Activated naive CD4-positive, alpha-beta T cell treated with anti-CD3 and anti-CD28 coated beads, Interleukin-2, amount 10 ng/mL, durations not matched to agents 7 days and 5 days (primary cell): ENCODE data around the gene RNU1-2.
A peak's percentile ranks its signal among the peaks of the same experiment; 100 is the strongest.
"Not testable (repeated sequence)": the region's sequence is repeated elsewhere in the genome, so short reads cannot be mapped to it uniquely, and the experiment has no call there.

Experiments used
- CTCF ChIA-PET: fragments of 350-600 bp; sonication (Branson Sonifier 250); formaldehyde crosslinking; loops from one replicate; lab custom pipeline; 2021; ENCODE audit warnings: antibody characterized with exemption; lab: Charles Lee
- DNase-seq: peaks from one replicate; pipeline ENCODE4 v3.0.0-alpha.2; 2020
- H3K27ac Mint-ChIP-seq: one replicate; pipeline ENCODE4 v1.8.0; 2021; ENCODE audit warnings: mild to moderate bottlenecking, moderate library complexity, mixed read lengths
- H3K27me3 Mint-ChIP-seq: one replicate; pipeline ENCODE4 v1.8.0; 2021; ENCODE audit warnings: mild to moderate bottlenecking, mixed read lengths
- H3K36me3 Mint-ChIP-seq: one replicate; pipeline ENCODE4 v1.8.0; 2021; ENCODE audit warnings: mixed read lengths
- H3K4me1 Mint-ChIP-seq: one replicate; pipeline ENCODE4 v1.8.0; 2021; ENCODE audit warnings: mixed read lengths
- H3K4me3 Mint-ChIP-seq: one replicate; pipeline ENCODE4 v1.8.0; 2021; ENCODE audit warnings: mild to moderate bottlenecking, moderate library complexity, mixed read lengths
- H3K9me3 Mint-ChIP-seq: one replicate; pipeline ENCODE4 v1.8.0; 2021; ENCODE audit warnings: mixed read lengths

Gene RNU1-2

DNA sequence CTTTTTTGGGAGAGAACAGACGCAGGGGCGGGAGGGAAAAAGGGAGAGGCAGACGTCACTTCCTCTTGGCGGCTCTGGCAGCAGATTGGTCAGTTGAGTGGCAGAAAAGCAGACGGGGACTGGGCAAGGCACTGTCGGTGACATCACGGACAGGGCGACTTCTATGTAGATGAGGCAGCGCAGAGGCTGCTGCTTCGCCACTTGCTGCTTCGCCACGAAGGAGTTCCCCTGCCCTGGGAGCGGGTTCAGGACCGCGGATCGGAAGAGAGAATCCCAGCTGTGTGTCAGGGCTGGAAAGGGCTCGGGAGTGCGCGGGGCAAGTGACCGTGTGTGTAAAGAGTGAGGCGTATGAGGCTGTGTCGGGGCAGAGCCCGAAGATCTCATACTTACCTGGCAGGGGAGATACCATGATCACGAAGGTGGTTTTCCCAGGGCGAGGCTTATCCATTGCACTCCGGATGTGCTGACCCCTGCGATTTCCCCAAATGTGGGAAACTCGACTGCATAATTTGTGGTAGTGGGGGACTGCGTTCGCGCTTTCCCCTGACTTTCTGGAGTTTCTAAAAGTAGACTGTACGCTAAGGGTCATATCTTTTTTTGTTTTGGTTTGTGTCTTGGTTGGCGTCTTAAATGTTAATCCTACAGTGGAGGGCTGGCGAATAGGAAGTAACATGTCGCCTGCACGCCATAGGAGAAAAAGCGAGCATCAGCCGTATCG is at the start of gene RNU1-2:
TSS of gene RNU1-2 (plus strand) at position 383 of the 718 bp plus-strand sequence.
- Mint-ChIP-seq H3K4me1 (peaks cover 38% of the 10 kb centered on the region), H3K27me3 (peaks cover 35% of the 10 kb centered on the region), H3K4me3 (peak within 1 kb of the TSS; percentile 63), H3K27ac (peak within 1 kb of the TSS; percentile 98)
- CTCF ChIA-PET, H3K36me3 Mint-ChIP-seq, H3K9me3 Mint-ChIP-seq: not testable (repeated sequence)
- DNase-seq = peak; percentile 85

GRCh38 chr1:16856201-16856600 is 39.6 kb upstream of the RNU1-2 start:
- CTCF ChIA-PET, DNase-seq, H3K36me3 Mint-ChIP-seq, H3K9me3 Mint-ChIP-seq, H3K27me3 Mint-ChIP-seq, H3K4me3 Mint-ChIP-seq, H3K4me1 Mint-ChIP-seq, H3K27ac Mint-ChIP-seq: not testable (repeated sequence)

GRCh38 chr1:16859167-16860041 is 36.4 kb upstream of the RNU1-2 start:
- H3K4me3 Mint-ChIP-seq, DNase-seq, H3K9me3 Mint-ChIP-seq, H3K36me3 Mint-ChIP-seq, CTCF ChIA-PET, H3K4me1 Mint-ChIP-seq, H3K27ac Mint-ChIP-seq: not testable (repeated sequence)
- H3K27me3 Mint-ChIP-seq = peaks cover 12% of the 10 kb centered on the region

DNA sequence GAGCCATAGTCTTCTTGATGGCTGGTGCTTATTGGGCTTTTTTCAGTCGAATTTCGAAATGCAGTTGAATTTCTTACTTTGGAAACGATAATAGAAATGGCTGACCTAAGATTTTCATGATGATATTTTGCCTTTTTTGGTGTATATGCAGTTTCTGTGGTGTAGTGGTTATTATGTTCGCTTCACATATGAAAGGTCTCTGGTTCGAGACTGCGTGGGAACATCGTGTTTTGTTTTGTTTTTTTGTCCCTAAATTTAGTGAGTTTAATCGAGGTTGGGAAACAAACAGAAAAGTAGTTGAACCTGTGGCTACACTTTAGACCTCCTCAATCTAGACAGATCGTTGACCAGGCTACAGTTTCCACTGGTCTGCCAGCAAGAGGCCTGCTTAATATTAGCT is 35.7 kb upstream of the RNU1-2 start:
- H3K9me3 Mint-ChIP-seq = not testable (repeated sequence)

DNA sequence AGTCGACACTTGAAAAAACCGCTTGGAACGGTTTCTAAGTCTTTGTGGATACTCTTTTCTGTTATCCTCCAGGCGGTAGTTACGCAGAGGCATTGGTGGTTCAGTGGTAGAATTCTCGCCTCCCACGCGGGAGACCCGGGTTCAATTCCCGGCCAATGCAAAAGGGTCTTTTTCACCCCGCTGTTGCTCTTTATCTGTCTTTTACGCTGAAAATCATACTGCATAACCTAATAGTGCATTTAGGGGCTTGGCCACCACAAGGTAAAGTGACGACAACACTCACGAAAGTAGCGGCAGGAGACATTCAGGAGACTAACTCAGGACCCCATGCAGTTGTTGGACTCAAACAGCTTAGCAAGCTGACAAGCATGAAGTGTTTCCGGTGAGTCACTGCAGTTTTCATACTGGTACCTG is 33.9 kb upstream of the RNU1-2 start:
- H3K27ac Mint-ChIP-seq, DNase-seq, H3K9me3 Mint-ChIP-seq, CTCF ChIA-PET, H3K4me3 Mint-ChIP-seq, H3K4me1 Mint-ChIP-seq, H3K36me3 Mint-ChIP-seq: not testable (repeated sequence)
- H3K27me3 Mint-ChIP-seq = peaks cover 12% of the 10 kb centered on the region

More for the DNA sequence above, 35.7 kb upstream of the RNU1-2 start:
- H3K27ac Mint-ChIP-seq, CTCF ChIA-PET, H3K36me3 Mint-ChIP-seq, DNase-seq, H3K4me1 Mint-ChIP-seq, H3K4me3 Mint-ChIP-seq: not testable (repeated sequence)
- peaks cover 12% of the 10 kb centered on the region for H3K27me3 Mint-ChIP-seq

GRCh38 chr1:16862415-16862814 is 33.4 kb upstream of the RNU1-2 start:
- H3K36me3 Mint-ChIP-seq, H3K4me1 Mint-ChIP-seq, DNase-seq, CTCF ChIA-PET, H3K4me3 Mint-ChIP-seq, H3K9me3 Mint-ChIP-seq, H3K27ac Mint-ChIP-seq: not testable (repeated sequence)
- H3K27me3 Mint-ChIP-seq = peaks cover 12% of the 10 kb centered on the region

GRCh38 chr1:16863024-16863423 is 32.8 kb upstream of the RNU1-2 start:
- H3K4me3 Mint-ChIP-seq, H3K36me3 Mint-ChIP-seq, H3K27ac Mint-ChIP-seq, H3K4me1 Mint-ChIP-seq, DNase-seq, H3K9me3 Mint-ChIP-seq, CTCF ChIA-PET: not testable (repeated sequence)
- peaks cover 12% of the 10 kb centered on the region for H3K27me3 Mint-ChIP-seq

DNA sequence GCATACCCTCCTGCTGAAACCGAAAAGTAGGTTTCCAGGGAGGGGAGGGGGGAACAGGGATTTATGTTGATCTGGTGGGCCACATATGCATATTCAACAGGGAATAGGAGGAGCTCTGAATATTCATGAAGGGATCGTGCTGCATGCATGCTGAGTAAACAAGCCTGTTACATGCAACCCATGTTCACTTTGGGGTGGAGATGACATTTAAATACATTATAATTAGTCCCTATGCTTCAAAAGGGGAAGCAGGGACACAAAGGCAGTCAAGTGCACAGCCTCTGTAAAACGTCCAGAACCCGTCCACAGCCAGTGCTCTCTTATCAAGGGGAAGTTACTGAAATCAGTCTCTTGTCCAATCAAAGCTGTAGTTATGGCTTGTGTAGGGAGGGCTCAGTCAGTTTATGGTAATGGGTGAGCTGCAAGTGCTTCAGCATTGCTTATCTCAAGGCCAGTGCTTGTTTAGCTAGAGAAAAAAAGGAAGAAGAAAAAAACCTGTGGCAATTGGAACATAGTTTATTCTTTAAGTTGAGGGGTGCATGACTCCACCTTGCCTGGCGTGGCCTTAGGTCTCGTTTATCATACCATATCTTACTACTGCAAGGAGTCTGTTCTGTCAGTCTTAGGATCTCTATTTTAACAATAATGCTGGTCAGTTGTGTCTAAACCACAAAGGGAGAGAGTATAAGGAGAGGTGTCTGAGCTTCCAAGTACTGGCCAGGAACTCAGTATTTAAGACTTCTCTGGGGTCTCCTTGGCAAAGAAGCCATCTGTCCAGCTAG is 28.7 kb upstream of the RNU1-2 start:
- H3K4me3 Mint-ChIP-seq, CTCF ChIA-PET, H3K4me1 Mint-ChIP-seq, H3K9me3 Mint-ChIP-seq, H3K27ac Mint-ChIP-seq, DNase-seq, H3K36me3 Mint-ChIP-seq: not testable (repeated sequence)
- peaks cover 32% of the 10 kb centered on the region for H3K27me3 Mint-ChIP-seq

DNA sequence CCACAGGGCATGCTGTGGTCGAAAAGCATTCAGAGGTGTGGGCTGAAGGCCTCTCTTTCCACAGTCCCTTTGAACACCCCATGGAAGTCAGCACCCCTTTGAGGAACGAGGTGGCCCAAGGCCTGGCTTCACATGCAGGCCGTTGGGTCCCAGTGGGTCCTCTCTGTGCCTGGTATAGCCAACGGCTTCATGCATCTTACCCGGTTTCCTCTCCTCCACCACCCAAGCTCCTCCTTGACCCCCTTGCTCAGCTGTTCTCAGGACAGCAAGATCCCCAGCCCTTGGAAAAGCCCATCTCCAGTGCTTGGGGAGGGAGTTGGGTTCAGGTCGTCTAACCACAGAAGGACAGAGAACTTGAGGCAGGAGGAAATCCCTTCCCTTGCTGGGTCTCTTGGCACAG is 27.0 kb upstream of the RNU1-2 start:
- H3K36me3 Mint-ChIP-seq, H3K27ac Mint-ChIP-seq, CTCF ChIA-PET, H3K9me3 Mint-ChIP-seq, H3K4me1 Mint-ChIP-seq, DNase-seq, H3K4me3 Mint-ChIP-seq: not testable (repeated sequence)
- H3K27me3 Mint-ChIP-seq = peaks cover 45% of the 10 kb centered on the region

DNA sequence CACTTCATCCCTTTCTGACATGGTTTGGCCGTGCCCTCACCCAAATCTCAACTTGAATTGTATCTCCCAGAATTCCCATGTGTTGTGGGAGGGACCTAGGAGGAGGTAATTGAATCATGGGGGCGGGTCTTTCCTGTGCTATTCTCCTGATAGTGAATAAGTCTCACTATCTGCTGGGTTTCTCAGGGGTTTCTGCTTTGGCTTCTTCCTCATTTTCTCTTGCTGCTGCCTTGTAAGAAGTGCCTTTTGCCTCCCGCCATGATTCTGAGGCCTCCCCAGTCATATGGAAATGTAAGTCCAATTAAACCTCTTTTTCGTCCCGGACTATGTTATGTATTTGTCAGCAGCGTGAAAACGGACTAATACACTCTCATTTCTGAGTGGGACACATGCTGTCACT is 25.8 kb upstream of the RNU1-2 start:
- peaks cover 44% of the 10 kb centered on the region for H3K27me3 Mint-ChIP-seq
- DNase-seq, H3K36me3 Mint-ChIP-seq, H3K4me3 Mint-ChIP-seq, H3K27ac Mint-ChIP-seq, H3K9me3 Mint-ChIP-seq, CTCF ChIA-PET, H3K4me1 Mint-ChIP-seq: not testable (repeated sequence)

GRCh38 chr1:16871171-16871570 is 24.6 kb upstream of the RNU1-2 start:
- DNase-seq, H3K4me3 Mint-ChIP-seq, H3K9me3 Mint-ChIP-seq, H3K36me3 Mint-ChIP-seq, H3K27ac Mint-ChIP-seq, H3K4me1 Mint-ChIP-seq, CTCF ChIA-PET: not testable (repeated sequence)
- H3K27me3 Mint-ChIP-seq = peaks cover 54% of the 10 kb centered on the region

DNA sequence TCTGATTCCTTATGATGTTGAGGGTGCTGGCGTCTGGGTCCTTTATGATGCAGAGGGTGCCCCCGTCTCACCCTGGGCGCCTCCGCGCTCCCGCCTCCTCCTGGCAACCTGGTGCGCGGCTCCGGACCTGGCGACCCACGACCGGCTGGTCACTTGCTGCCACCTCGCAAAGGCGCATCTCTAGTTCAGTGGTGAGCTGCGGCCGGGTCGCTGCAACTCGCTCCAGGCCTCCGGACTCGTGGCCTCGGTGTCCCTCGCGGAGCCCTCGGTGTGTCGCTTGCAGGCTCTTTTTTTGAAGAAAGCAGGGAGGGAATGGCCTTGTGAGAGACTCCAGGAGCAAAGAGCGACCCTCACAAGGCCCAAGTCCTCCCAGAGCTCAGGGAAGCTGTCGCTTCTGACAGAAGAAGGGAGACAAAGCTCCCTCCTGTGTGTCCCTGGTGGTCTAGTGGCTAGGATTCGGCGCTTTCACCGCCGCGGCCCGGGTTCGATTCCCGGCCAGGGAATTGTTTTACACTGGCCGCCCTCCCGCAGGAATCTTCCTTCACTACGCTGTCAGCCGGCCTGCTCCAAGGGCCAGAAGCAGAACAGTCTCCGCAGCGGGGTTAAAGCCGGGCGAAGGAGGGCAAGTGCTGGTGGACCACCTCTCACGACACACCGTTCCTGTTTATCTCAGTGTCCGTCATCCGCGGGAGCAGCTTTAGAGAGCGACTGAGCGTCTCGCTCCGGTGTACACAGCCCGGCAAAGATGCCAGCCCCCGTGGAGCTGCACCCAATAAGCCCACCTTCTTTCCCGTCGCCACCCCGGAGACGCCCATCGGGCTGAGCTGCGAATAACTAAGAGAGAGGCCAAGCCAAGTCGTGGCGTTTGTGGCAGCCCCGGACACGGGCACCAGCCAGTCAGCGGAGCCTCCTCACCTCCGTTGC is 23.4 kb upstream of the RNU1-2 start:
- H3K27me3 Mint-ChIP-seq = peaks cover 64% of the 10 kb centered on the region
- H3K4me1 Mint-ChIP-seq, H3K36me3 Mint-ChIP-seq, CTCF ChIA-PET, H3K27ac Mint-ChIP-seq, DNase-seq, H3K9me3 Mint-ChIP-seq: not testable (repeated sequence)
- H3K4me3 Mint-ChIP-seq = peak overlapping the region; percentile 58

GRCh38 chr1:16873076-16873879 is 22.5 kb upstream of the RNU1-2 start:
- H3K4me1 Mint-ChIP-seq, H3K27ac Mint-ChIP-seq, CTCF ChIA-PET, H3K4me3 Mint-ChIP-seq, H3K9me3 Mint-ChIP-seq, H3K36me3 Mint-ChIP-seq: not testable (repeated sequence)
- peaks cover 66% of the 10 kb centered on the region for H3K27me3 Mint-ChIP-seq
- peak; percentile 29 for DNase-seq
